HG02938 (cell line): Measurements from ENCODE around the gene GPD2.
"Not testable (repeated sequence)": the region's sequence is repeated elsewhere in the genome, so short reads cannot be mapped to it uniquely, and the experiment has no call there.

Experiments used
- ATAC-seq: cut with Tn5 transposase; IDR thresholded peaks from one replicate; pipeline ENCODE4 v1.9.1; 2021; ENCODE audit warnings: mild to moderate bottlenecking, moderate library complexity; ENCODE audit not compliant: unreplicated experiment

GPD2 gene

DNA sequence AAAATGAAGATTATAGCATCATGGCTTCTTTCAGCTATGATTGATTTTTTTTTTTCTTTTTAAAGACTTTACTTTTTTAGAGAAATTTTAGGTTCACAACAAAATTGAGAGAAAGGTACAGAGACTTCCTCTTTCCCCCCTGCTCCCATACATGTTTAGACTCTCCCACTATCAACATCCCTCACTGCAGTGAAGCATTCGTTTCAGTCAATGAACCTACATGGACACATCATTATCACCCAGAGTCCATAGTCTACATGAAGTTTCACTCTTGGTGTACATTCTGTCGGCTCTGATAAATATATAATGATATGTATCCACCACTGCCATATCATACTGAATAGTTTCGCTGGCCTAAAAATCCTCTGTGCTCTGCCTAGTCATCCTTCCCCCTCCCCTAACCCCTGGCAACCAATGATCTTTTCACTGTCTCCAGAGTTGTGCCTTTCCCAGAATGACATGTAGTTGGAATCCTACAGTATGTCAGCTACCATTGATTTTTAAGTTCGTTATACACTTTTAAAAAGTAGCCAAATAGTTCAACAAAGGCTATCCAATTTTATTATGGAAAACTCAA lies 86.8 kb downstream of the GPD2 start:
- ATAC-seq: no peak

DNA sequence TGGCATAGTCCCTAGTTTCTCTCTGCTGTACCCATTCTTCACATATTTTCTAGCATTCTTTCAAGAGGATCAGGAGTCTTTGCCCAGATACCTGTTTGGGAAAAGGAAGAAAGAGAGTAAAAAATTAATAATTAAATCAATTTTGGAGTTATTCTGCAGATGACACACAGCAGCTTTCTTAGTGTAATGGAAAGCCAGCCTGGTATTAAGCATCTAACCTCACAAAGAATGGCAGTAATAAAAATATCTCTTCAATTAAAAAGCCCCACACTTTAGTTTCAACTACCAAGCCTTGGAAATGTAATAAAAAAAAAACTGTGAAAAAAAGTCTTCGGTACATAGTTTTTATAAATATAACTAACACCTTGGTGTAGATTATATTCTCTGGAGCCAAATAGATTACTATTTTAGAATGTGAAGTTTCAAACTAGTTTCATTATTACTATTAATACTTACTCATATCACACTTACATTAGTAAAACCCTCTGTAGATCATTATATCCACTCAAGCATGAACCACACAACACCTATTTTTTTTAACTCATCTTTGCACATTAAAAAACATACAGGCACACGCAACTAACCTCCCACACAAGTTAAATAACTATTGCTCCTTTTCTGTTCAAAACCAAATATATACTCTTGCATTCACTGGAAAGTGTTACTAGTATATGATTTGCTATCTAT lies 90.9 kb downstream of the GPD2 start:
- ATAC-seq: peak; percentile 98

GRCh38 chr2:156528583-156528982 lies 92.4 kb downstream of the GPD2 start:
- ATAC-seq: not testable (repeated sequence)

- peak; percentile 63 for ATAC-seq
These were observed 96.8 kb downstream of the GPD2 start for GRCh38 chr2:156532989-156533388.

- no peak for ATAC-seq
These were observed 100.4 kb downstream of the GPD2 start for GRCh38 chr2:156536534-156536933.

DNA sequence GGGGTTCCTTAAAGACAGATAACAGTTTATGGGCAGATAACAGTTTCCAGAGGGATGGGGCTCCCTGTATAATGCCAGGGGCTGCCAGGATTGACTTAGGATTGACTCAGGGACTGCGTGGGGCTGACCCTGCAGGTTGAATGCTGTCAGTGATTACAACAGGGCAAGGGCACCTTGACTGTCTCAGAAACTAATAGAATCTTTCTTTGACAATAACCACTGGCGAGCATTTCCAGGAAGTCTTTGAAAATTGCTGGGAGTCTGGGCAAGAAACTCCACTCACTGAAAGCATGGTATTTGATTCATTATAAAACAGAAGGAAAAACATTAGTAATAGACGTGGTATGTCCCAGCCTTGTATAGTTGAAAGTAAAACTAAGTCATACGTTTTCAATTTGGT lies 101.0 kb downstream of the GPD2 start:
- no peak for ATAC-seq

DNA sequence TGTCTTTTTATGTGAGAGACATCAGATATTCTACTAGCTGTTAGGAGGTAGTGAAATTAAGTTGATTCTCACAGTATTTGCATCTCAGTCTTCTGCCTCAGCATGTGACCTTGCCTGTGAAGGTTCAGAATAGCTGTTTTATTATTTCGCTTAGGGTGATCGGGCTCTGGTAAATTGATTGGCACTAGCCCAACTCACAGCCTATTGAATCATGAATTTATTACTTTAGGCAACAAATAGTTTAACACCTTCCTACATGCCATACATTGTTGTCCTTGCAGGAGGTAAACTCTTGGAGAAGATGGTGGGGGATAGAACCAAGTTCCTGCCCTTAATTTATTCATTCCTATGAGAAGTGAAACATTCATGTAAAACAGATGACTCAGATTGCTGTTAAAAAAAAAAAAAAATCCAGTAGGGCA lies 101.9 kb downstream of the GPD2 start:
- ATAC-seq: peak; percentile 79

- no peak for ATAC-seq
These were observed 103.1 kb downstream of the GPD2 start for GRCh38 chr2:156539086-156539860.

GRCh38 chr2:156540706-156541105 lies 104.5 kb downstream of the GPD2 start:
- ATAC-seq: no peak

DNA sequence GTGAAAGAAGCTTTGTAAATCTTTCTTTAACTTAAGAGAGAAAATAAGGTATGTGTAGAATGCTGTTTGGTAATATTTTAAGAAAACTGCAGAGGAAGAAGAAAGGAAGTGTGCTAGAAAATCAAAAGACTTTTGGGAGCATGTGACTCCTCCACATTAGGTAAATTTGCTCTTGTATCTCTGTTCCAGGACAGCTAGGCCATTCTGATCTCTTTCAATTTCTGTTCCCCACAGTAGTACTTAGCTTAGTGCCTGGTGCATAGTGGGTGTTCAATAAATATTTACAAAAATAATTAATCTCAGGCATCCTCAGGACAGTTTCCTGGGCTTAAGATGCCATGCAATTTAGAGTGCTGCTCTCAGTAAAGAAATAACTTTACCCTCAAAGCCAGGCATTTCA lies 105.0 kb downstream of the GPD2 start:
- no peak for ATAC-seq

DNA sequence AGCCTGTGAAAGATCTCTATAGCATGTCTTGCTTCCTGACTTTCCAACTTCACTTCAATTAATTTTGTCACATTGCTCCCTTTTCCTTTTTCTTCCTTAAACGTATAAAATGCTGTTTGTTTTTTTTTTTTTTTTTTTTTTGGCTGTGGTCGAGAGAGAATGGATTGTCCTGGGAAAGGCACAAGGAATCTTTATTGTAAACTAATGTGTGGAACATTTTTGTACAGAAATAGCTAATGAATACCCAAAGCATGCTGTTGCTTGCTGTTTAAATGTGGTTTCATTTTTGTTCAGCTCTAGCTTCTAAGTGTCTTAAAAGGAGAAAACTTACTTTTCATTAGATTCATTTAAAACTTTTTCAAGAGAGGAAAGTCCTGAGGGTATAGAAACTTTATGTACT lies 105.5 kb downstream of the GPD2 start:
- no peak for ATAC-seq

- no peak for ATAC-seq
These were observed 112.2 kb downstream of the GPD2 start for GRCh38 chr2:156548413-156548812.

DNA sequence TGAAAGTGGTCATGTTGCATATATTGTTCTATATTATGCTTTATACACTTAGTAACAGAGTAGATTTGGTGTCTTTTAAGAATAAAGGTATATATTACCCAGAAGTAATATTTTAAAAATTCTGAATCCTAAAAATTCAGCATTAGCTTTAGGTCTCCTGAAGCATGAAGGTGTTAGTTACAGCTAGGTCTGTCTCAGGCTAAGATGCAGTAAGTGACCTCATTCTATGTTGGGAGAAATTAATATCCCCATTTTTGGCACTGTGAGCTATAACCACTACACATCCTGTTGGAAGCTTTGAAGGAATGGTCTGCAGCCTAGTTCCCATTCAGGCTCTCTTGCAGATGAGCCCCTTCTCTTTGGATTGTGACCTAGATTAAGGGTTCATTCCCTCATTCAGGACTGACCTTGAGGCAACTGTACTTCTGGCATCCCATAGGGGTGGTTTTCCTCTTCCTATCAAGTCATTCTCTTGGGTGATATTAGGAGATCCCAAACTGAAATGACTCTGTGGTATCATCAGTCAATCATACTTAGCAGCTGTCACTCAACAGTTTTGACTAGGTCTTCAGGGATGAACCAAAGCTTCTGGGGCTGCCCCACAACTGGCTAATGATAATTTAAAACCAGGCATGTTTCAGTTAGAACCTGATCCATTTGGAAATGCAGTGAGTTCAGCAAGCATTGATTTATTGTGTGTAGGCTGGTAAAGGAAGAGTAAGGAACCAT lies 117.7 kb downstream of the GPD2 start:
- ATAC-seq: no peak

GRCh38 chr2:156561326-156561725 lies 125.1 kb downstream of the GPD2 start:
- no peak for ATAC-seq

DNA sequence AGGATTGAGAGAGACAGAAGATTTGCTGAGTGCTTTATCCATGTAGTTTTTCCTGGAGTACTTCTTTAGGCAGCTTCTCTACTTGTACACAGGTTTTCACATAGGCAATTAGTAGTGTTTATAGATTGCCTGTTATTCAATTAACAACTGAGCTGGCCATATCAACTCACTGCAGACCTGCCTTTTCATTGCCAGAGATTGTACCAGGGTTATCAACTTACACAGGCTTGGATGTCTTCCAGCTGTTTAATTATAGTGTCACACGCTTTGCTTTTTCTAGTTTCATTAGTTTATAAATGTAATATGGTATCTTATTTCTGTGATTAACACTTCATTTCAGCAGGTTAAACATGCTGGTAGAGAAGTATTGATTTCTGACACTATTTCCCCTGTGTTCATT lies 125.9 kb downstream of the GPD2 start:
- ATAC-seq: no peak

DNA sequence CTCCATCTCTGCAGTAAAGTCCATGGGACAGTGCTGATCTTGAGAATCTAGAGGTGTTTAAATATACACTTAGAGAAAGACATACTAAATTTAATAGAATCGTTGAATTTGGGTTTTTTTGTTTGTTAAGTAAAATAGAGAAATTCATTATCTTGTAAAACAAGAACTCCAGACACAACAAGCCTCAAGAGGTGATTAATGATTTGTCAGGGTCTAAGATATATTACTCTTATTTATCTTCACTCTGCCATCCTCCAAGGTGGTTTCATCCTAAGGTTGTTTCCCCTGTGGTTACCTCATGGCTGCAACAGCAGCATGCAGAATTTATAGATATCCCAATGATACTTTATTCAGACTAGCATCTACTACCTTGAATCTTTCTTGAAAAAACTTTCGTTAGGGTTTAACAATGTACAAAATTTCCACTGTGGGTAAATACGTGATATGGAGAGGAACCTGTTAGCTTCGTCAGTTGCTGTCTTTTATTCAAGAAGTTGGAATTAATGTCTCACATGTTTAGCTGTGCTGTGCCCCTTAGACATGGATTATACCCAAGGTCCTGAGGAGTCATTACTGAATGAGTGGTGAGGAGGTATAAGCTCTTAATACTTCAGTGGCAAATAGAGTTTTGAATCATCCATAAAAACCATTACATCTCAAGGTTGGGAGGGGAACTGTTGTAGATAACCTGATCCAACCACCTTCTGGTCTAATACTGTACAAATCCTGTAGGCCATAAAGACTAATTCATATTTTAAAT lies 128.0 kb downstream of the GPD2 start:
- ATAC-seq: no peak

GRCh38 chr2:156565066-156565710 lies 129.0 kb downstream of the GPD2 start:
- no peak for ATAC-seq

DNA sequence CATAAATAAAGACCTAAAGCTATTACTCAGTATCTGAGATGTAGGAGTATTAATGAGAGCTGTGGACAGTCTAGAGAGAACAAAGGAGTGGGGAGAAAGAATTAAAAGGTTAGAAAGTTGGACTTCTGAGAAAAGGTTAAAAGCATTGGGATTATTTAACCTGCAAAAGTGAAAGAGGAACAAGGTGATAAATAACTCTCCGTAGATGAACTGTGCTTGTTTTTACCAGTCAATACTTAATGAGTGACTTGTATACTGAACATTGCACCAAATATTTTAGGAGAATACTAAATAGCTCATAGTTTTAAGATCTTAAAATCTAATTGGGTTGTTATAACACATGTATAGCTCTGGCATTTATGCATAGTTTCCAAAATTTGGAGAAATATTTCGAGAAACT lies 137.5 kb downstream of the GPD2 start:
- no peak for ATAC-seq

GRCh38 chr2:156574112-156574511 lies 137.9 kb downstream of the GPD2 start:
- ATAC-seq: no peak

- ATAC-seq: no peak
These were observed 139.8 kb downstream of the GPD2 start for GRCh38 chr2:156576005-156576404.
